Prostate gland (tissue), 2 donors: ENCODE data around the gene NFAM1.

ENCODE experiments used
- POLR2A ChIP-seq: fragments of 450-650 bp; IDR thresholded peaks from one replicate; pipeline ENCODE4 v1.6.1; 2016; ENCODE audit warnings: antibody characterized with exemption, mild to moderate bottlenecking
- TF ChIP-seq, protein P1 (sequence below), 4 experiments: fragments of 200-600 bp in 2 of 4; fragments of 450-650 bp in 2 of 4; sonication (generic) in 2 of 4; IDR thresholded peaks; 1 replicate in 3 of 4; 2 replicates in 1 of 4; pipeline ENCODE4 v1.5.1; 2016 to 2019; ENCODE audit warnings: antibody characterized with exemption in 4 of 4, mild to moderate bottlenecking in 2 of 4, moderate library complexity in 2 of 4

DNA sequence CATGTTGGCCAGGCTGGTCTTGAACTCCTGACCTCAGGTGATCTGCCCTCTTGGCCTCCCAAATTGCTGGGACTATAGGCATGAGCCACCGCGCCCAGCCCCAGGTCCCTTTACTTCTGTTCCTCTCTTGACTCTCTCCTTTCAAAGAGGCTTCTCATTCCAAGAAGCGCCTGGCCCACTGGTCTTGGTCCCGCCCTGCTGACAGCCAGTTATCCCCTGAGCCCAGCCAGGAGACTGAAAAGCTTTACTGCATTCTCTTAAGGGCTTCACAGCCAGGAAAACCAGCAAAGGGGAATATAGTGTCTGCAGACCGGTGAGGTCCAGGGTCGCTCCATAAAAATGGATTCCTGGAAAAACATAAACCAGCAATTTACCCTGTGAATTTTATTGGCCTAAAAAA, 68.3 kb downstream of the NFAM1 start:
- TF ChIP-seq, protein P1, sequence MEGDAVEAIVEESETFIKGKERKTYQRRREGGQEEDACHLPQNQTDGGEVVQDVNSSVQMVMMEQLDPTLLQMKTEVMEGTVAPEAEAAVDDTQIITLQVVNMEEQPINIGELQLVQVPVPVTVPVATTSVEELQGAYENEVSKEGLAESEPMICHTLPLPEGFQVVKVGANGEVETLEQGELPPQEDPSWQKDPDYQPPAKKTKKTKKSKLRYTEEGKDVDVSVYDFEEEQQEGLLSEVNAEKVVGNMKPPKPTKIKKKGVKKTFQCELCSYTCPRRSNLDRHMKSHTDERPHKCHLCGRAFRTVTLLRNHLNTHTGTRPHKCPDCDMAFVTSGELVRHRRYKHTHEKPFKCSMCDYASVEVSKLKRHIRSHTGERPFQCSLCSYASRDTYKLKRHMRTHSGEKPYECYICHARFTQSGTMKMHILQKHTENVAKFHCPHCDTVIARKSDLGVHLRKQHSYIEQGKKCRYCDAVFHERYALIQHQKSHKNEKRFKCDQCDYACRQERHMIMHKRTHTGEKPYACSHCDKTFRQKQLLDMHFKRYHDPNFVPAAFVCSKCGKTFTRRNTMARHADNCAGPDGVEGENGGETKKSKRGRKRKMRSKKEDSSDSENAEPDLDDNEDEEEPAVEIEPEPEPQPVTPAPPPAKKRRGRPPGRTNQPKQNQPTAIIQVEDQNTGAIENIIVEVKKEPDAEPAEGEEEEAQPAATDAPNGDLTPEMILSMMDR (IDR thresholded peaks at IDR 0.05): no peak
- no peak for TF ChIP-seq POLR2A
